Measurements from ENCODE around the gene GNAT1.

DNA sequence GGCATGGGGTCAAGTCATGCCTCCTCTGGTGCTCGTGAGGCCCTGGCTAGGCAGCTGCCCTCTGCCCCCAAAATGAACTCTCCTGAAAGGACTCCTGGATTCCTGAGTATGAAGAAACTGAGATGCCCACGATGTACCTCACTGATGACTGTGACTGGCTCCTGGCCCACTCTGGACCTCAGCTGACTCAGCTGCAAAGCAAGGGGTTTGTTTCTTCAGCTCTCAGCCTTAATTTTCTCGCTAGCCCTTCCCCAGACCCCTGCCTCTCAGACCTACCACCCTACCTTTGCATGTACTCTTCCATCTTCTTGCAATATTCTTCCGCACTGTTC is 39.4 kb downstream of the GNAT1 start:
- TF ChIP-seq, protein P1, sequence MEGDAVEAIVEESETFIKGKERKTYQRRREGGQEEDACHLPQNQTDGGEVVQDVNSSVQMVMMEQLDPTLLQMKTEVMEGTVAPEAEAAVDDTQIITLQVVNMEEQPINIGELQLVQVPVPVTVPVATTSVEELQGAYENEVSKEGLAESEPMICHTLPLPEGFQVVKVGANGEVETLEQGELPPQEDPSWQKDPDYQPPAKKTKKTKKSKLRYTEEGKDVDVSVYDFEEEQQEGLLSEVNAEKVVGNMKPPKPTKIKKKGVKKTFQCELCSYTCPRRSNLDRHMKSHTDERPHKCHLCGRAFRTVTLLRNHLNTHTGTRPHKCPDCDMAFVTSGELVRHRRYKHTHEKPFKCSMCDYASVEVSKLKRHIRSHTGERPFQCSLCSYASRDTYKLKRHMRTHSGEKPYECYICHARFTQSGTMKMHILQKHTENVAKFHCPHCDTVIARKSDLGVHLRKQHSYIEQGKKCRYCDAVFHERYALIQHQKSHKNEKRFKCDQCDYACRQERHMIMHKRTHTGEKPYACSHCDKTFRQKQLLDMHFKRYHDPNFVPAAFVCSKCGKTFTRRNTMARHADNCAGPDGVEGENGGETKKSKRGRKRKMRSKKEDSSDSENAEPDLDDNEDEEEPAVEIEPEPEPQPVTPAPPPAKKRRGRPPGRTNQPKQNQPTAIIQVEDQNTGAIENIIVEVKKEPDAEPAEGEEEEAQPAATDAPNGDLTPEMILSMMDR (IDR thresholded peaks at IDR 0.05) = no peak
- no peak for TF ChIP-seq POLR2A (IDR thresholded peaks at IDR 0.05)

Data from thyroid gland (tissue), 4 donors.